Hepatocyte (in vitro differentiated cells): ENCODE measurements around the gene GAS6.

Experiments used
- CTCF ChIP-seq: fragments of 200-600 bp; sonication (generic); IDR thresholded peaks from 2 replicates; pipeline ENCODE4 v1.5.1; 2016; ENCODE audit warnings: antibody characterized with exemption, mild to moderate bottlenecking; ENCODE audit not compliant: poor library complexity
- EZH2 ChIP-seq: fragments of 200-600 bp; sonication (generic); IDR thresholded peaks from 2 replicates; pipeline ENCODE4 v1.6.1; 2016; ENCODE audit warnings: antibody characterized with exemption, mild to moderate bottlenecking, borderline replicate concordance

DNA sequence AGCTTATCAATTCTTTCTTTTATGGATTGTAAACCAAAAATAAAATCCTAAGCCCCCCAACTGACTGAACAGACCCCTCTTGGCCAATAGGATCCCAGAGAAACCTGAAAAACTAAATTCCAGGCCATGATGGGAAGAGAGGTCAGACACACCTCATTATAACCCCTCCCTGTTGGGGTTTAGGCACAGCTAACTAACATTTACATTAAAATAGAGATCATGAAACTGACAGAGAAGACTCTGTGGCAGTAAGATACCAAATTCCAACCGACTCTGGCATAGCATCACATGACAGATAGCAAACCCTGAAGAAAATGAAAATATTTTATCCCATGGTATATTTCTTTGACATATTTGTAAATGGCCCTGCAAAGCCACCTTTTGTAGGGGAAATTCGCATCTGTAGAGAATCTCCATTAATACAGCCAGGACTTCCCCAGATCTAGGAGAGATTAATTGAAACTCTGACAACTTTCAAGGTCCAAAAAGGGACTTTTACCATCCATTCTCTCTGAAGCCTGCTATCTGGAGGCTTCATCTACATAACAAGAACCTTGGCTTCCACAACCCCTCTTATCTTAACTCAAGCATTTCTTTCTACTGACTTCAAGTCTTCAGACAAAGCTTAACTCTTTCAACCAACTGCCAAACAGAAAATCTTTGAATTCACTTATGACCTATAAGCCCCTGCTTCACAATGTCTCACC, 27.1 kb upstream of the GAS6 start:
- TF ChIP-seq CTCF (no peak), EZH2 (no peak)
